ENCODE data around the gene AOC3. TPM values are rescaled to one million over a fixed set of nuclear protein-coding genes. Genes with fewer than 3 reads are reported as not detected.

AOC3 gene
- total RNA-seq (100 to 1,000 TPM in 1 of 2 donors, 10 to 100 TPM in 1; 82.9 to 154 TPM), polyA plus RNA-seq (10 to 100 TPM; 50.0 to 55.6 TPM)
- long read RNA-seq, donor 1, full-length matches to known transcripts, result 54 of 60 reads
- long read RNA-seq, donor 1, partial matches to known transcripts, result 6 of 60 reads
- long read RNA-seq, donor 1, other reads (novel, unspliced or antisense), result 0 of 60 reads
- long read RNA-seq, donor 2, full-length matches to known transcripts, result 12 of 31 reads
- long read RNA-seq, donor 2, partial matches to known transcripts, result 19 of 31 reads
- long read RNA-seq, donor 2, other reads (novel, unspliced or antisense), result 0 of 31 reads
- long read RNA-seq, donor 3, full-length matches to known transcripts, result 25 of 33 reads
- long read RNA-seq, donor 3, partial matches to known transcripts, result 8 of 33 reads
- long read RNA-seq, donor 3, other reads (novel, unspliced or antisense), result 0 of 33 reads
- long read RNA-seq, donor 4, full-length matches to known transcripts, result 7 of 12 reads
- long read RNA-seq, donor 4, partial matches to known transcripts, result 5 of 12 reads
- long read RNA-seq, donor 4, other reads (novel, unspliced or antisense), result 0 of 12 reads
- long read RNA-seq, donor 5, full-length matches to known transcripts, result 38 of 64 reads
- long read RNA-seq, donor 5, partial matches to known transcripts, result 20 of 64 reads
- long read RNA-seq, donor 5, other reads (novel, unspliced or antisense), result 6 of 64 reads

DNA sequence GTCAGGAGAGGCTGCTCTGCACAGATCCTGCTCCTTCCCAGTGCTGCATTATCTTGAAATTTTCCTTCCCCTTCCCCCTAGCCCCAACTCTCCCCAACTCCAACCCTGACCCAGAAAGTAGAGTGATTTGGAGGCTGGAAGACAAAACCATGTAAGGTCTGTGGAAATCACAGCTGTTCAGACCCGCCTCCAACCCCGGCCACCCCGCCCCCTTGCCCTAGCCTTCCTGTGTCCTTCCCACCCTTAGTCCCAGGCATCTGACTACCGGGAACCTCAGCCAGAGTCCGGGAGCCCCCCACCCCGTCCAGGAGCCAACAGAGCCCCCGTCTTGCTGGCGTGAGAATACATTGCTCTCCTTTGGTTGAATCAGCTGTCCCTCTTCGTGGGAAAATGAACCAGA, at the start of gene AOC3:
Gene AOC3, plus strand, starts transcription at position 246 of the 400 bp plus-strand sequence. Its CDS starts 145 bp downstream, at position 391.
- peak; percentile 76 to 84 (median 80) for DNase-seq
- 54 to 69% methylated on average over 9 of the region's 9 CpGs for WGBS, 2 donors
- peak within 1 kb of the TSS in 1 of 2 donors; percentile 21 for H3K27ac ChIP-seq (ENCODE audit: low read depth in 1 of 2, low read length in 1 of 2)
- no peak for TF ChIP-seq CTCF (IDR thresholded peaks at IDR 0.05; ENCODE audit: control extremely low read depth, extremely low read depth)
- no peaks in the 10 kb centered on the region for H3K27me3 ChIP-seq (ENCODE audit: control insufficient read depth in 3 of 3, insufficient read depth in 3 of 3, low read length in 2 of 3)
- no peak for ATAC-seq (ENCODE audit: insufficient read depth, low FRiP score)
- H3K9me3 ChIP-seq (ENCODE audit: control insufficient read depth in 4 of 4, insufficient read depth in 3 of 4, low read length in 3 of 4), result no peaks in the 10 kb centered on the region
- peak within 1 kb of the TSS; percentile 27 for H3K4me3 ChIP-seq
- H3K36me3 ChIP-seq (ENCODE audit: control insufficient read depth in 4 of 4, insufficient read depth in 4 of 4, low read length in 4 of 4), result peaks cover 0 to 9% (median under 1%) of the 10 kb centered on the region in 4 donors
- H3K9ac ChIP-seq (ENCODE audit: insufficient read depth in 1 of 2, low read length in 2 of 2), result peak within 1 kb of the TSS in 1 of 2 donors; percentile 47
- H3K4me1 ChIP-seq (ENCODE audit: control insufficient read depth in 5 of 5, insufficient read depth in 5 of 5, low read length in 5 of 5), result peaks cover 5 to 59% (median 17%) of the 10 kb centered on the region in 5 donors

DNA sequence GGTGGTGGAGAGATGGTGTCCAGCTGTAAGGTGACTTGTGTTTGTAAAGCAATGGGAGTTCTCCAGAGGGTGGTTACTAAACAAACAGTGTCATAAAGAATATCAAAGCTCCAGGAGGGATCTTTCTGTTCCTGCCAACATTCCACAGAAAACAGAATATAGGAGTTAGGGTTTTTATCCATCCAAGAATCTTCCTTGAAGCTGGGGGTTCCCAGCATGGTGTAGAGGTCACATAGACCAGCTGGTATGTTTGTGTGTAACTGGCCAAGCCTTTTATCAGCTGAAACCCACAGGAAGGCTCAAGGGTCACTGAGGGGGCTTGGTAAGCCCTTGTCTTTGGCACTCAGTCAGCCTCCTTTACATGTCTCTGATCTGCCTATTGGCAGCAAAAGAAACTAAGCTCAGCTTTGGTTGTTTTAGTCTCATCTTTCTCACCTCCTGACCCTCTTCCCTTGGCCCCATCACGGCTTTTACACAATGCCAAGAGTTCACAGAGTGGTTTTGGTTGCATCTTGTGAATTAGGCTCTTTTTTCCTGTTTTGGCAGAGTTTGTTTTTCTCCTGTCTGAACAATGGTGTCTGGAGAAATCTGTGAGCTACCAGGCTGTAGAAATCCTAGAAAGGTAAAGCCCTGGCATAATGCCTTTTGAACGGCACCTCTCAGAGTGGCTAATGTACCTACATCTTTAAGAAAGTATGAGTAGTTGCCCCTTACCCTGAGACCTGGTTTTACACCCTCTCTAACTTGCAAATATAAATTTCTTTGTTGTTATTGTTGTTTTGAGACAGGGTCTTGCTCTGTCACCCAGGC, 47.7 kb upstream of the AOC3 start:
- Histone ChIP-seq H3K36me3 (ENCODE audit: control insufficient read depth in 4 of 4, insufficient read depth in 4 of 4, low read length in 4 of 4) (peaks cover 0 to 2% (median 0%) of the 10 kb centered on the region in 4 donors), H3K9ac (ENCODE audit: insufficient read depth in 1 of 2, low read length in 2 of 2) (no peak overlapping the region), H3K27ac (ENCODE audit: low read depth in 1 of 2, low read length in 1 of 2) (no peak overlapping the region), H3K4me3 (no peak overlapping the region), H3K27me3 (ENCODE audit: control insufficient read depth in 3 of 3, insufficient read depth in 3 of 3, low read length in 2 of 3) (no peaks in the 10 kb centered on the region), H3K9me3 (ENCODE audit: control insufficient read depth in 4 of 4, insufficient read depth in 3 of 4, low read length in 3 of 4) (no peaks in the 10 kb centered on the region), H3K4me1 (ENCODE audit: control insufficient read depth in 5 of 5, insufficient read depth in 5 of 5, low read length in 5 of 5) (peaks cover 0 to 8% (median 0%) of the 10 kb centered on the region in 5 donors)
- WGBS, 2 donors, result 60 to 79% methylated on average over 2 of the region's 2 CpGs
- ATAC-seq (ENCODE audit: insufficient read depth, low FRiP score) (no peak), DNase-seq (no peak)
- no peak for TF ChIP-seq CTCF (IDR thresholded peaks at IDR 0.05; ENCODE audit: control extremely low read depth, extremely low read depth)

DNA sequence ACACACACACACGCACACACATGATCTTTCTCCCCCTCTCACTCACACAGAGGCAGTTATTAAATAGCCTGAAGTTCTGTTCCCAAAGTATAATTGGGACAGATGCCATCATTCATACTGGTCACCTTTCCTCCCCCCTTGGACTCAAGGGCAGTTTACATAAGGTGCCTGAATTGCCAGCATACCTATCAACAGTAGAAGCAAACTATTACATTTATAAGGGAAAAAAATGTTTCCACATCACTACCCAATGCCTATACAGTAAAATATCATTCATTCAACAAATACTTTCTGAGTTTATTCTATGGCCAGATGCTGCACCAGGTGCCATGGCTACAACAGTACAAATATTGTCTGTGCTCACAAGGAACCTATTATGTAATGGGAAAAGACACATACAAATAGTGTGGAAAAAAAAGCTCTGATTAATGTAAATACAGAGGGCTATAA, 46.1 kb upstream of the AOC3 start:
- Histone ChIP-seq H3K27me3 (ENCODE audit: control insufficient read depth in 3 of 3, insufficient read depth in 3 of 3, low read length in 2 of 3) (no peaks in the 10 kb centered on the region), H3K9me3 (ENCODE audit: control insufficient read depth in 4 of 4, insufficient read depth in 3 of 4, low read length in 3 of 4) (no peaks in the 10 kb centered on the region), H3K9ac (ENCODE audit: insufficient read depth in 1 of 2, low read length in 2 of 2) (no peak overlapping the region), H3K4me3 (no peak overlapping the region), H3K27ac (ENCODE audit: low read depth in 1 of 2, low read length in 1 of 2) (peak overlapping the region in 1 of 2 donors; percentile 31), H3K4me1 (ENCODE audit: control insufficient read depth in 5 of 5, insufficient read depth in 5 of 5, low read length in 5 of 5) (peaks cover 0 to 8% (median 0%) of the 10 kb centered on the region in 5 donors), H3K36me3 (ENCODE audit: control insufficient read depth in 4 of 4, insufficient read depth in 4 of 4, low read length in 4 of 4) (peaks cover 0 to 4% (median 0%) of the 10 kb centered on the region in 4 donors)
- TF ChIP-seq CTCF (IDR thresholded peaks at IDR 0.05; ENCODE audit: control extremely low read depth, extremely low read depth), result no peak
- DNase-seq (peak in 2 of 3 donors; percentile 47 to 70), ATAC-seq (ENCODE audit: insufficient read depth, low FRiP score) (no peak)
- WGBS, 2 donors, result 84 to 86% methylated on average over 1 of the region's 1 CpG

All from lung (tissue), 16 donors.